Right kidney (tissue), 1 donor: Measurements from ENCODE around the gene CCL15.
"Not testable (repeated sequence)": the region's sequence is repeated elsewhere in the genome, so short reads cannot be mapped to it uniquely, and the experiment has no call there.

ENCODE experiments used
- DNase-seq: peaks from one replicate; pipeline ENCODE4 v3.0.0-alpha.2; 2016

The CCL15 gene

GRCh38 chr17:35998018-35998545, 3.3 kb downstream of the CCL15 start:
- no peak for DNase-seq

DNA sequence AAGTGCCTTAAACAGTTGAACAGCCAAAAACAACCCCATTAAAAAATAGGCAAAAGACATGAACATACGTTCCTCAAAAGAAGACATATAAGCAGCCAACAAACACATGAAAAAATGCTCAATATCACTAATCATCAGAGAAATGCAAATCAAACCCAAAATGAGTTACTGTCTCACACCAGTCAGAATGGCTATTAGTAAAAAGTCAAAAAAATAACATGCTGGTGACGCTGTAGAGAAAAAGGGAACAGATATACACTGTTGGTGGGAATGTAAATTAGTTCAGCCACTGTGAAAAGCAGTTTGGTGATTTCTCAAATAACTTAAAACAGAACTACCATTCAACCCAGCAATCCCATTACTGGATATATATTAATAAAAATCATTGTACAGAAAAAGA, 6.0 kb downstream of the CCL15 start:
- not testable (repeated sequence) for DNase-seq

- no peak for DNase-seq
Measured at GRCh38 chr17:35991075-35991474, 10.3 kb downstream of the CCL15 start.

DNA sequence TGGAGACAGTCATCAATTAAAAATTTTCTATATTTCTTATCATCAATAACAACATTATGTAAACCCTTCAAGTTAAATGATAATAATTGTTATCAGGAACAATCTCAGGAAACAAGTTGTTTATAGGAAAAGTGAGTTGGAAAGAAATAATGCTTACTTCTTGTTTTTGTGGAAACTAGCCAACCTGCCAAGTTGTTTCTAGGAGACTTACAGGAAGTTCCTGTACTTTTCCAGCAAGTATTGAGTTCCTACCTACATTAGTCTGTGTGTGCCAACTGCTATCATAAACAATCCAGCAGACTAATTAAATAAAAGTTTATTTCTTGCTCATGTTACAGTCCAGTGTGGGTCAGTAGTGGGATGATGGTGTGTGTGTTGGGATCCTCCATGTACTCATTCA, 13.2 kb downstream of the CCL15 start:
- no peak for DNase-seq

GRCh38 chr17:35986643-35987042, 14.7 kb downstream of the CCL15 start, which contains the start of gene CCL14:
Gene CCL14 (minus strand): TSS chr17:35986729. CDS start chr17:35986649, 80 bp downstream.
- DNase-seq, result no peak

- DNase-seq, result no peak
Measured at GRCh38 chr17:35984140-35984539, 17.2 kb downstream of the CCL15 start.

- no peak for DNase-seq
Measured at GRCh38 chr17:35982409-35983191, 18.8 kb downstream of the CCL15 start.

GRCh38 chr17:35981908-35982330, 19.4 kb downstream of the CCL15 start:
- no peak for DNase-seq

DNA sequence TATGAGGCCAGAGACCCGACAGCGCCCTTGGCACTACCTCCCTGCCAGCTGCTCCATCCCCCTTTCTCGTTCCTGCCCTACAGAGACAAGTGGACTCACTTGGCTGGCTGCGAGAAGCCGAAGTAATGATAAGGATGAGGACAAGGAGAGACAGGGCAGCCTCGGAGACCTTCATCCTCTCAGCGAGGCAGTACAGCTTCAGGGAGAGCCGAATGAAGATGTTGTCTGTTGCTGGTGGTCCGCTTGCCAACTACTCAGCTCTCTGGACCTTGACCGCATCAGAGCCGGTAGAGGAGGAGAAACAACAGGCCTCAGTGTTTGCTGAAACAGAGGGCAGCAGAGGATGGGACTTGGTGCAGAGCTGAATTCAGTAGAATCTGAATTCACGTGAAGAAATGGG, 20.1 kb downstream of the CCL15 start, which contains the start of gene CCL16:
TSS of gene CCL16 (minus strand) at position 252 of the 400 bp plus-strand sequence. CDS start at position 175, 77 bp downstream.
- DNase-seq, result no peak

DNA sequence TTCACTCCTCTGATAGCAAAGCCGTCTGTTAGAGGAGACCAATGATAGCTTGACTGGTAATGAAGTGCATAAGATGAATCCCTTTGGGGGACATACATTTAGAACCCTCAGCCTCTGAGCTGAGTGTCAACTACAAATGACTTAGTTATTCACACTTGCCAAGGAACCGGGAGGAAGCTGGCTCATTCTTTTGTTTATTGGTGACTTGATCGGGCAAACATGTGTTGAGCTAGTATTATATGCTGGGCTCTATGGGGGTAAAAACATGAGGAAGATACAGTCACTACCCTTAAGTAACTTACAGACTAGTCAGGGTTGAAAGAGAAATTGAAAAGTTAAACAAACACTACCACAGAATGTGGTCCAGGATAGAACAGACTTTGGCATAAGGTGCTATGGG, 23.0 kb downstream of the CCL15 start:
- DNase-seq, result no peak

GRCh38 chr17:35977509-35977908, 23.8 kb downstream of the CCL15 start:
- DNase-seq, result no peak

- DNase-seq, result no peak
Measured at GRCh38 chr17:35973333-35974260, 27.8 kb downstream of the CCL15 start.

DNA sequence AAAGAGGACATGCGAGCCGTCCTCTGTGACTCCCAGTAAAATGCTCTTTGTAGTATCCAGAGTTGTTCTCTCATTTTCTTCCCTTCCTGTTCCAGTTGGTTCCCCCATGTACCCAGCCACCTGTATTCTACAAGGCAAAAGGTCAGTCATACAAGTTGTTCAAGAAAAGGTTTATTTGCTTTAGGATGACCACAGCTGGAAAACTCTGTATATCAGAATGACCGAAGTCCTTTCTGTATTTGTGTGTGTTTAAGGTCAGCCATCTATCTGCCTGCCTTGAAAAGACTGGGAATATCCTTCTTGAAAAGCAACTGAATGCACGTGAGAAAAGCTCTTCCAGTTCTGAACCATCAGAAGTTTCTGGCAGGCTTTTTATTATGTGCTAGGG, 28.4 kb downstream of the CCL15 start:
- DNase-seq, result no peak

- DNase-seq, result no peak
Measured at GRCh38 chr17:35972535-35972934, 28.8 kb downstream of the CCL15 start.

DNA sequence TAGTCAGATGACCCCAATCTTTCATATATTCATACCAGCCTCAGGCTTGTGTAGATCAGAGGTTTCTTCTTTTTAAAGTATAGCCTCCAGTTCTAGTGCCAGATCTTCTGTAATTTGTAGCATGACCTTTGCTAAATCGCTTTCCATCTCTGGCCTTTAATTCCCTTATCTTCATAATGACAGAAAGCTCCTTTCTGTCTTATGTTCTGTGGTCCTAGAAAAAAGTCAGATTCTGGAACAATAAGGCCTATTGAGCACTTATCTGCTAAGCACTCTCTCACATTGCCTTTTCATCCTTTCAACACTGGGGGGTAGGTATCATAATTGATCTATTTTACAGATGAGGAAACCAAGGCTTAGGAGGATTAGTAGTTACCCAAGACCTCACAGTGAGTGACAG, 29.3 kb downstream of the CCL15 start:
- no peak for DNase-seq

- peak; percentile 36 for DNase-seq
Measured at GRCh38 chr17:35969558-35970380, 31.6 kb downstream of the CCL15 start.

DNA sequence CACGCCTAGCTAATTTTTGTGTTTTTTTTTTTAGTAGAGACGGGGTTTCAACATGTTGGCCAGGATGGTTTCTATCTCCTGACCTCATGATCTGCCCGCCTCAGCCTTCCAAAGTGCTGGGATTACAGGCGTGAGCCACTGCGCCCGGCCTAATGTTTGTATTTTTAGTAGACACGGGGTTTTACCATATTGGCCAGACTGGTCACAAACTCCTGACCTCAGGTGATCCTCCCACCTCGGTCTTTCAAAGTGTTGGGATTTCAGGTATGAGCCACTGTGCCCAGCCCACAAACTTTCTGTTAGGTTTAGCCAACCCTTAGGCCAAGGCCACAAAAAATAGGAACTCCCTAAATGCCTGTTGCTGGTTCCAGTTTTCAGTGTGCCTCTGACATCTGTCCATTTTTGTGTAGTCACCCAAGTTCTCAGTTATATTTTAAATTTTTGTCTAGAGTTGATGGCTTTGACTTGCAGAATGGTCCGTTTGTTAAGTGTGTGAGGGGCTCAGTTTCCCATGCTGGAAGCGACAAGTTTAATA, 32.8 kb downstream of the CCL15 start:
- DNase-seq, result no peak

DNA sequence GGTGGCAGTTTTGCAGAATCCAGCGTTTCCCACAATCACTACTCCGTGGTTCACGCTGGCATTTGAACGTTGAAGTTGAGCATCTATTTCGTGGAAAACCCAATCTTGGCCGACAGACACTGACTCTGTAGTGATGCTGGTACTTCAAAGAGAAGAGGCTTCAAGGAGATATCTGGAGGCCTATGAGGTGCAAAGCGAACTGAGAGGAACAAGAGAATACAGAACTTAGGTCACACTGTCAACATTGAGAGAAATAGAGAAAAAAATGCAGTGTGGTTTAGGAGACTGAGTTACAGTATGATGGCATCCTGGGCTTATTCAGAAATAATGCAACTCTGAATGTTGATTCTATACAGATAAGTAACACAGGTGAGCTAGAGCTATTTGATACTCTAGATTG, 36.1 kb downstream of the CCL15 start:
- no peak for DNase-seq

- DNase-seq, result no peak
Measured at GRCh38 chr17:35963663-35964062, 37.7 kb downstream of the CCL15 start.

- no peak for DNase-seq
Measured at GRCh38 chr17:35953720-35954119, 47.6 kb downstream of the CCL15 start.

DNA sequence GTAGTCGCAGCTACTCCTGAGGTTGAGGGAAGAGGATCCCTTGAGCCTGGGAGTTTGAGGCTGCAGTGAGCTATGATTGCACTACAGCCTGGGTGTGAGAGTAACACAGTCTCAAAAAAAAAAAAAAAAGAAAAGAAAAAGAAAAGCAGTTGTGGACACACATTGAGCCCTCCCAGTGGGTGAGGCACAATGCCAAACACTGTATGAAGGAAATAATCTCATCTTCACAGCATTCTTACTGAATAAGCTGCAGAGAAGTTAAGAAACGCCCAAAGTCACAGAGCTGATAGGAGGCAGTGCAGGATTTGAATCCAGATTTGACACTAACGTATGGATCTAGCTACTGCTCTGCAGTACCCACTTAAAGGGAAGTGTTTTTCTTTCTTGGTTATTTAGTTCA, 52.0 kb downstream of the CCL15 start:
- no peak for DNase-seq

- no peak for DNase-seq
Measured at GRCh38 chr17:35948092-35948491, 53.3 kb downstream of the CCL15 start.
